Measurements from ENCODE around the gene ZNF90. TPM values are rescaled to one million over a fixed set of nuclear protein-coding genes. Genes with fewer than 3 reads are reported as not detected.

ZNF90 gene
- total and polyA plus RNA-seq, 2 of the 8 experiments (the other 6 are each of a cell fraction or from before 2014, with no cell fraction given) = 41.2 to 114 TPM

- TF ChIP-seq HDAC6 (IDR thresholded peaks at IDR 0.05; ENCODE audit: low read depth, low read length) (no peak), TAF1 (IDR thresholded peaks at IDR 0.05; ENCODE audit: low read depth, low read length) (peak; percentile 95), USF2 (IDR thresholded peaks at IDR 0.05; ENCODE audit: low read length) (no peak), RXRA (IDR thresholded peaks at IDR 0.05; ENCODE audit: insufficient read depth, low read depth, low read length) (no peak), CBX5 (IDR thresholded peaks at IDR 0.05; ENCODE audit: low read depth, low read length) (no peak), BCL11A (IDR thresholded peaks at IDR 0.05; ENCODE audit: low read depth in 2 of 2, low read length in 2 of 2) (no peak), CHD1 (IDR thresholded peaks at IDR 0.05; ENCODE audit: low read depth, low read length) (0 out of 2 replicates have a peak, but pooled peaks have one; percentile 42), ASH2L (IDR thresholded peaks at IDR 0.05; ENCODE audit: low read length) (peak; percentile 92), FOSL1 (IDR thresholded peaks at IDR 0.05; ENCODE audit: insufficient read depth, low read depth, low read length) (no peak), KDM1A (IDR thresholded peaks at IDR 0.05; ENCODE audit: borderline replicate concordance, low read length) (no peak), TEAD4 (IDR thresholded peaks at IDR 0.05; ENCODE audit: low read depth, low read length) (no peak), HDAC2 (IDR thresholded peaks at IDR 0.05; ENCODE audit: borderline replicate concordance in 1 of 2, low read depth in 2 of 2, low read length in 2 of 2) (0 out of 4 replicates have a peak, but pooled peaks of 1 of the 2 experiments have one; percentile 55), TCF12 (IDR thresholded peaks at IDR 0.05; ENCODE audit: low read depth, low read length) (no peak), EGR1 (IDR thresholded peaks at IDR 0.05; ENCODE audit: borderline replicate concordance, low read depth, low read length) (no peak), KDM5A (IDR thresholded peaks at IDR 0.05; ENCODE audit: low read length) (no peak), RBBP5 (IDR thresholded peaks at IDR 0.05; ENCODE audit: borderline replicate concordance, low read depth, low read length) (0 out of 2 replicates have a peak, but pooled peaks have one; percentile 63), E2F6 (IDR thresholded peaks at IDR 0.05) (no peak), EP300 (IDR thresholded peaks at IDR 0.05; ENCODE audit: borderline replicate concordance in 1 of 2, low read depth in 2 of 2, low read length in 2 of 2) (0 out of 3 replicates have a peak, but pooled peaks of 1 of the 2 experiments have one; percentile 54), SIN3A (conservative IDR thresholded peaks at IDR 0.05 in 1 of 2, IDR thresholded peaks at IDR 0.05 in 1 of 2; ENCODE audit: low read depth in 1 of 2, low read length in 2 of 2) (peak; percentile 54 to 89; a peak in 3 of 4 replicates), POU5F1 (IDR thresholded peaks at IDR 0.05; ENCODE audit: low read depth, low read length) (no peak), TBP (IDR thresholded peaks at IDR 0.05; ENCODE audit: low read depth, low read length) (peak; percentile 94), NRF1 (IDR thresholded peaks at IDR 0.05; ENCODE audit: low read depth, low read length) (no peak), POLR2AphosphoS5 (IDR thresholded peaks at IDR 0.05; ENCODE audit: low read depth, low read length) (peak; percentile 97)
Measured at GRCh38 chr19:20039203-20039723, 38.5 kb upstream of the ZNF90 start, which contains the start of gene ZNF682 (continued).
